ENCODE measurements around the gene FUT2. TPM values are rescaled to one million over a fixed set of nuclear protein-coding genes. Genes with fewer than 3 reads are reported as not detected.

Gene FUT2
- total RNA-seq, 1 donor from 2014 or later = not detected

DNA sequence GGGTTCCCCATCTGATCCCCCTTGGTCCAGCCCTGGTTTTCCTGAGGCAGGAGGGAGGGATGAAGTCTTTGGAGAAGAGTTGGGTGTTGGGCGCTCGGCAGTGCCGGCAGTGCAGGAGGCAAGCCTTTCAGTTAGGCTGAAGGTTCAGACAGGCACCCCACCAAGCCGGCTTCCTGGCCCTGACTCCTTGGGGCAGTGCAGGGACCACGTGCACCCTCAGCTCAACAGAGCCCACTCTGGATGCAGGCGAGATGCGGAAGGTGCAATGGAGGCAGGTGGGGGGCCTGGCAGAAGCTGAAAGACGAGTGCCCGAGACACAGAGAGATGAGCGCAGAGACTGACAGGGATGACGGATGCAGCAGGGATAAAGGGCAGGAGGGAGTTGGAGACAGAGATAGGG is 12.7 kb downstream of the FUT2 start:
- TF ChIP-seq, protein P1, sequence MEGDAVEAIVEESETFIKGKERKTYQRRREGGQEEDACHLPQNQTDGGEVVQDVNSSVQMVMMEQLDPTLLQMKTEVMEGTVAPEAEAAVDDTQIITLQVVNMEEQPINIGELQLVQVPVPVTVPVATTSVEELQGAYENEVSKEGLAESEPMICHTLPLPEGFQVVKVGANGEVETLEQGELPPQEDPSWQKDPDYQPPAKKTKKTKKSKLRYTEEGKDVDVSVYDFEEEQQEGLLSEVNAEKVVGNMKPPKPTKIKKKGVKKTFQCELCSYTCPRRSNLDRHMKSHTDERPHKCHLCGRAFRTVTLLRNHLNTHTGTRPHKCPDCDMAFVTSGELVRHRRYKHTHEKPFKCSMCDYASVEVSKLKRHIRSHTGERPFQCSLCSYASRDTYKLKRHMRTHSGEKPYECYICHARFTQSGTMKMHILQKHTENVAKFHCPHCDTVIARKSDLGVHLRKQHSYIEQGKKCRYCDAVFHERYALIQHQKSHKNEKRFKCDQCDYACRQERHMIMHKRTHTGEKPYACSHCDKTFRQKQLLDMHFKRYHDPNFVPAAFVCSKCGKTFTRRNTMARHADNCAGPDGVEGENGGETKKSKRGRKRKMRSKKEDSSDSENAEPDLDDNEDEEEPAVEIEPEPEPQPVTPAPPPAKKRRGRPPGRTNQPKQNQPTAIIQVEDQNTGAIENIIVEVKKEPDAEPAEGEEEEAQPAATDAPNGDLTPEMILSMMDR (conservative IDR thresholded peaks at IDR 0.05) = no peak
- H3K4me3 Mint-ChIP-seq = peak overlapping the region; percentile 49
- H3K4me1 Mint-ChIP-seq = peaks cover 7% of the 10 kb centered on the region
- peaks cover 2% of the 10 kb centered on the region for H3K36me3 Mint-ChIP-seq (ENCODE audit: low read depth)
- H3K27ac Mint-ChIP-seq (ENCODE audit: unreplicated experiment) = no peak overlapping the region
- H3K9me3 Mint-ChIP-seq = no peaks in the 10 kb centered on the region
- H3K27me3 Mint-ChIP-seq (ENCODE audit: low read depth) = peaks cover 4% of the 10 kb centered on the region
- no peak for DNase-seq (ENCODE audit: low read depth, low spot score)

DNA sequence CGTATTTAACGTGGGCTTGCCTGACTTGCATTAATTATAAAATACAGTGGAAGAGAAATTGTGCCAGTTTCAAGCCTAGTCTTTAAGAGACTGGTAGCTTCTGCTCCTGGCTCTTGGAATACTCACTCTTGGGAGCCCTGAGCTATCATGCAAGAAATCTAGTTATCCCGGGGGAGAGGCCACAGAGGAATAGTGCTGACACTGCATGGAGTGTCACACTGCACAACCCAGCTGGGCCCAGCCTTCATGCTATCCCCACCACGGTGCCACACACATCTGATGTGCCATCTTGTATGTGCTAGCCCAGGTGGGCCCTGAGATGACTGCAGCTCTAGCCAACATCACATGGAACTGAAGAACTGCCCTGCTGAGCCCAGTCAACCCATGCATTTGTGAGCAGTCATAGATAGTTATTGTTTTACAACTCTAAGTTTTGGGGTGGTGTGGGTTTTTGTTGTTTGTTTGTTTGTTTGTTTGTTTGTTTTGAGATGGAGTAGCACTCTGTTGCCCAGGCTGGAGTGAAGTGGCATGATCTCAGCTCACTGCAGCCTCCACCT is 15.4 kb downstream of the FUT2 start:
- no peak overlapping the region for H3K27ac Mint-ChIP-seq (ENCODE audit: unreplicated experiment)
- no peak for DNase-seq (ENCODE audit: low read depth, low spot score)
- H3K27me3 Mint-ChIP-seq (ENCODE audit: low read depth) = peaks cover 4% of the 10 kb centered on the region
- no peaks in the 10 kb centered on the region for H3K36me3 Mint-ChIP-seq (ENCODE audit: low read depth)
- H3K4me3 Mint-ChIP-seq = peak overlapping the region; percentile 59
- peaks cover 22% of the 10 kb centered on the region for H3K4me1 Mint-ChIP-seq
- no peaks in the 10 kb centered on the region for H3K9me3 Mint-ChIP-seq
- TF ChIP-seq, protein P1 (conservative IDR thresholded peaks at IDR 0.05) = no peak

DNA sequence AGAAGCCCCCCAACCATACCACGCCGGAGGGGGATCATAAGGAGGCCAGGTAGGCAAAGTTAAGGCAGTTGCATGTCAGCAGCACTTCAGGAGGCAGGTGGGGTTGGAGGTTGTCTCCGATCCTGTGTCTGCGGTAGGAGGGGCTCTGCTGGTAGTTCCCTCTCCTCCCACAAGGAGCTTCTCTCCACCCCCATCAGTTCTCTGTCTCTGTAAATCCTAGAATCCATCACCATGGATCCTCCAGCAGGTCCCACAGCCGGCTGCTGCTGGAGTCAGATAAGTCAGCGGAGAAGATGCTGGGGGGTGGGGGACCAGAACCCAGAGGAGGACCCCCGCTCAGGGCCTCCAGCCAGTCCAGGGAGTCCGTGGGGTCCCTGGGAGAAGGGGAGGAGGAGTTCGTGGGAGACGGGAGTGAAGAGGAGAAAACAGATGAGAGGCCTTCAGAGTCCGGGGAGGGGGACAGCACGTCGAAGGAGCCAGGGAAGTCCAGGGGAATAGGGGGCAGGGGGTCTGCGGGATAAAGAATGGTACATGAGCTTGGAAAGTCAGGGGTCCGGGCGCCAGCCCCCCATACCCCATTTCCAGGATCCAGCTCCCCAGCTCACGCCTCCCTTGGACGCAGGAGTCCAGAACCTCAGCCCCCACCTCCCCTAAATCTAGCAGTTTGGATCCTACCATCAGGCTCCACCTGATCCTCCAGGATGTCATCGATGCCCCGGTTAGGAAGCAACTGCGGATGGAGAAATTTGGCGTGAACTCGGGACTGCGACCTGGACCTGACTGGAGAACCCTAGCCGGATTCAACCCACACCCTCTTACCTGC is 17.5 kb downstream of the FUT2 start:
- Mint-ChIP-seq H3K27ac (ENCODE audit: unreplicated experiment) (no peak overlapping the region), H3K27me3 (ENCODE audit: low read depth) (peaks cover 4% of the 10 kb centered on the region), H3K9me3 (no peaks in the 10 kb centered on the region), H3K36me3 (ENCODE audit: low read depth) (no peaks in the 10 kb centered on the region), H3K4me3 (peak overlapping the region; percentile 92), H3K4me1 (peaks cover 31% of the 10 kb centered on the region)
- DNase-seq (ENCODE audit: low read depth, low spot score) = no peak
- TF ChIP-seq, protein P1 (conservative IDR thresholded peaks at IDR 0.05) = peak; percentile 51

DNA sequence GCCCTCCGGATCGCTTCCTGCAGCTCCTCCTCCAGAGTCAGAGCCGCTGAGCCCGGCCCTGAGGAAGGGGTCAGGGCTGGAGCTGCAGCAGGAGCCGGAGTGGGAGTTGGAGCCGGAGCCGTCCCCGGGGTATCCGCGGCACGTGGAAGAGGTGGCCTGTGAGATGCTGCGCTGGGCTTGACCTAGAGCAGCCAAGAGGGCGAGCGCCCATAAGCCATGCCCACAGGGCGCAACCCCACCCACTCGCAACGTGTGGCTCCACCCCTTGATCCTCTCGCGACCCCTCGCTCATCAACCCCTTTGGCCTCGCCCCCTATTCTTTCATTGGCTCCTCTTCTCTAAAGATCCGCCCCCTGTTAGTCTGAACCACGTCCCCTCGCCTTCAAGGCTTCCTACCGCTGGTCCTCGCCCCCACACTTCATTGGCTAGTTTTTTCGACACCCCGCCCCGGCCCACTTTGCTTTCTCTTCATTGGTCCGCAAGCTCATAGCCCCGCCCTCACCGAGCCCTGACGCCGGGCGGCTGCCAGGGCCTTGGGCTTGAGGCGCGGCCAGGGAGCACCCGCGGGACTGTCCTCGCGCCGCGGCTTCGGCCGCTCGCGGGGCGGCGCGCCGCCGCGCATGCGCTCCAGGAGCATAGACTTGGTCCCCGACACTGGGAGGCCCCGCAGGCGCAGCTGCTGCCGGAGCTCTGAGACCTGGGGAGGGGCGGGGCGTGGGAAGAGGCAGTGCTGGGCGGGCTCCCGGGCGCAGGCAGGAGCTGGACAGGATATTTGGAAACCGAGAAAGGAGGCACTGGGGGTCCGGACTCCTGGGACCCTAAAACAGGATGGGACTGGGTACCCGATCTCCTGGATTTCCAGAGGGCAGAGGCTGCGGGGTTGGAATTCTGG is 18.3 kb downstream of the FUT2 start:
- Mint-ChIP-seq H3K27ac (ENCODE audit: unreplicated experiment) (peak overlapping the region; percentile 92), H3K9me3 (no peaks in the 10 kb centered on the region), H3K27me3 (ENCODE audit: low read depth) (no peaks in the 10 kb centered on the region), H3K4me1 (peaks cover 33% of the 10 kb centered on the region), H3K4me3 (peak overlapping the region; percentile 92), H3K36me3 (ENCODE audit: low read depth) (no peaks in the 10 kb centered on the region)
- peak; percentile 98 for DNase-seq (ENCODE audit: low read depth, low spot score)
- TF ChIP-seq, protein P1 (conservative IDR thresholded peaks at IDR 0.05) = no peak
